A549 treated with Mapracorat at 1 μM for 4 hours (cell line): Measurements from ENCODE around the gene WSB2. TPM values are rescaled to one million over a fixed set of nuclear protein-coding genes. Genes with fewer than 3 reads are reported as not detected.

Experiments
- total RNA-seq: library from RNA; stranded (reverse); fragments of 200-300 nt; extraction: Qiagen RNA extraction; gene quantifications from 5 replicates; pipeline ENCODE4 v1.2.3, GENCODE V29; 2022

The WSB2 gene
- 64.2 to 67.7 TPM (median 65.8 TPM) in 5 replicates for total RNA-seq

GRCh38 chr12:118061011-118061872 lies at the start of gene WSB2:
TSS of gene WSB2 (minus strand) at chr12:118061179. CDS start at chr12:118061048, 131 bp downstream.

GRCh38 chr12:118103601-118104382 lies 42.8 kb upstream of the WSB2 start, which contains the start of gene VSIG10:
TSS of gene VSIG10 (minus strand) at chr12:118104011. CDS start at chr12:118103671, 340 bp downstream.

DNA sequence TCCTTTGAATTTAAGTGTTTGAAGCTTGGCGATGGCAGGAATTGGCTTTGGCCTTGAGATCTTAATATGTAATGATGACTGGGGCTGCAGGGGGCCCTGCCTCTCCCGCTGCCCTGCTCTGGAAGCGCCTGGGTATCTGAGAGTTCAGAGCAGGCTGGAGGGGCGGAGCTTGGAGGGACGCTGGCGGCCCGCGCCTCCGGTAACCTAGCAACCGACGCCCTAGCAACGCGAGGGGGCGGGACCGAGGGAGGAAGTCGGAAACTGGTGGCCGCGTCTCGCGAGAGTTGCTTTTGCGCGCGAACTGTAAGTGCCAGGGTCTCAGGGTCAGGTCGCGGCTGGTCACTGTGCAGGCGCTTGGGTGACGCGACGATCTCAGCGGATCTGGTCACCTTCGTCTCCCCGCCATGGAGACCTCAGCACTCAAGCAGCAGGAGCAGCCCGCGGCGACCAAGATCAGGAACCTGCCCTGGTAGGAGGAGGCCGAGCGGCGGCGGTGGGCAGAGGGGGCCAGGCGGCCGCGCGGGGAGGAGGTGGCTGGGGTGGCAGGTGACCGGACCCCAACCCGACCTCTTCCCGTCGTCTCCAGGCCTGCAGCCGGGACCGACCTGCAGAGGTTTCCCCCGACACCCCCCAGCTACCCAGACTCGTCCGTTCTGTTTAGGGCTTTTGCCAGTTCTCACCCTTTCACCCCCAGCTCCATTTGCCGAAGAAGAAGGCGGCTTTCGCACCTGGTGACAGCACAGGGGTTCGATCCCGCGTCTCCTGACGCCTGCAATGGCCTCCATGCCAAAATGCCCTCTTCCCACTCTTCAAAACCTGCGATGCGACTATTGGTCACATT lies 44.3 kb downstream of the WSB2 start, which contains the start of gene RFC5:
Gene RFC5 (plus strand): TSS at position 280 of the 841 bp plus-strand sequence. CDS start 125 bp downstream, at position 405.

Other genes starting within 250 kb of the WSB2 start
- 0.49 to 0.64 TPM (median 0.57 TPM) in 5 replicates for gene KSR2, start 92.2 kb downstream of the WSB2 start, total RNA-seq
- 36.8 to 43.4 TPM (median 38.0 TPM) in 5 replicates for gene RFC5, start 44.5 kb downstream of the WSB2 start, total RNA-seq
- gene VSIG10, start 42.8 kb upstream of the WSB2 start, total RNA-seq: 15.7 to 18.1 TPM (median 17.8 TPM) in 5 replicates
- 231 to 292 TPM (median 283 TPM) in 5 replicates for gene PEBP1, start 74.9 kb upstream of the WSB2 start, total RNA-seq